H9 (cell line): ENCODE results near the gene ANP32B. TPM values are rescaled to one million over a fixed set of nuclear protein-coding genes. Genes with fewer than 3 reads are reported as not detected.

Experiments used
- DNase-seq: peaks from one replicate; pipeline ENCODE4 v3.0.0-alpha.2; 2017
- H2AFZ ChIP-seq: one replicate; pipeline ENCODE4 v1.6.1; 2013; ENCODE audit warnings: mild to moderate bottlenecking, low read length, control low read depth, moderate library complexity
- H2AK5ac ChIP-seq: 2 replicates; pipeline ENCODE4 v1.6.1; 2013; ENCODE audit warnings: low read length, control low read depth, mixed read lengths; ENCODE audit not compliant: insufficient read length
- H2BK120ac ChIP-seq: one replicate; pipeline ENCODE4 v1.6.1; 2013; ENCODE audit warnings: low read depth, mild to moderate bottlenecking, low read length, control low read depth, inconsistent platforms; ENCODE audit not compliant: poor library complexity, severe bottlenecking
- H2BK12ac ChIP-seq: 2 replicates; pipeline ENCODE4 v1.6.1; 2013; ENCODE audit warnings: low read length, control low read depth, mixed read lengths, low read depth; ENCODE audit not compliant: insufficient read length
- H2BK15ac ChIP-seq: 2 replicates; pipeline ENCODE4 v1.6.1; 2013; ENCODE audit warnings: low read depth, low read length, control low read depth
- H2BK20ac ChIP-seq: one replicate; pipeline ENCODE4 v1.6.1; 2013; ENCODE audit warnings: low read depth, mild to moderate bottlenecking, low read length, control low read depth, inconsistent platforms; ENCODE audit not compliant: poor library complexity, severe bottlenecking
- H2BK5ac ChIP-seq: 2 replicates; pipeline ENCODE4 v1.6.1; 2013; ENCODE audit warnings: low read length, control low read depth, mixed read lengths; ENCODE audit not compliant: insufficient read length
- H3K14ac ChIP-seq: 2 replicates; pipeline ENCODE4 v1.6.1; 2013; ENCODE audit warnings: low read length, control low read depth; ENCODE audit not compliant: insufficient read depth
- H3K18ac ChIP-seq: 2 replicates; pipeline ENCODE4 v1.6.1; 2013; ENCODE audit warnings: low read depth, mild to moderate bottlenecking, mixed read lengths, low read length, control low read depth; ENCODE audit not compliant: insufficient read length
- H3K23ac ChIP-seq: 2 replicates; pipeline ENCODE4 v1.6.1; 2013; ENCODE audit warnings: low read length, control low read depth, mixed read lengths, low read depth; ENCODE audit not compliant: insufficient read length
- H3K23me2 ChIP-seq: 2 replicates; pipeline ENCODE4 v1.6.1; 2013; ENCODE audit warnings: low read depth, mild to moderate bottlenecking, mixed read lengths, low read length, control low read depth; ENCODE audit not compliant: insufficient read length, poor library complexity, severe bottlenecking
- H3K27ac ChIP-seq: 2 replicates; pipeline ENCODE4 v1.5.1; 2013; ENCODE audit warnings: low read length, control low read depth, mixed read lengths, low read depth; ENCODE audit not compliant: insufficient read length
- H3K27me3 ChIP-seq: 2 replicates; pipeline ENCODE4 v1.6.1; 2013; ENCODE audit warnings: low read length, control low read depth, inconsistent platforms; ENCODE audit not compliant: insufficient read depth
- H3K4ac ChIP-seq: 2 replicates; pipeline ENCODE4 v1.6.1; 2013; ENCODE audit warnings: low read depth, mild to moderate bottlenecking, control low read depth, inconsistent platforms, low read length, moderate library complexity
- H3K4me1 ChIP-seq: 2 replicates; pipeline ENCODE4 v1.6.1; 2013; ENCODE audit warnings: low read length, control low read depth, inconsistent platforms; ENCODE audit not compliant: insufficient read depth
- H3K4me2 ChIP-seq: 2 replicates; pipeline ENCODE4 v1.6.1; 2013; ENCODE audit warnings: low read length, control low read depth, mixed read lengths; ENCODE audit not compliant: insufficient read length, insufficient read depth
- H3K56ac ChIP-seq: 2 replicates; pipeline ENCODE4 v1.6.1; 2013; ENCODE audit warnings: low read depth, mild to moderate bottlenecking, mixed read lengths, low read length, control low read depth; ENCODE audit not compliant: insufficient read length
- H3K79me1 ChIP-seq: 2 replicates; pipeline ENCODE4 v1.6.1; 2013; ENCODE audit warnings: low read depth, mild to moderate bottlenecking, moderate library complexity, low read length, control low read depth, inconsistent platforms; ENCODE audit not compliant: insufficient read depth, poor library complexity, severe bottlenecking
- H3K79me2 ChIP-seq: 2 replicates; pipeline ENCODE4 v1.6.1; 2013; ENCODE audit warnings: low read length, control low read depth, inconsistent platforms; ENCODE audit not compliant: insufficient read depth
- H3K9ac ChIP-seq: 2 replicates; pipeline ENCODE4 v1.6.1; 2013; ENCODE audit warnings: low read length, control low read depth, mixed read lengths; ENCODE audit not compliant: insufficient read length; ENCODE audit errors: extremely low read depth
- H3K9me3 ChIP-seq: one replicate; pipeline ENCODE4 v1.6.1; 2013; ENCODE audit warnings: low read depth, low read length, inconsistent platforms; ENCODE audit not compliant: control insufficient read depth
- H3T11ph ChIP-seq: one replicate; pipeline ENCODE4 v1.6.1; 2013; ENCODE audit warnings: mild to moderate bottlenecking, low read length, control low read depth, inconsistent platforms
- H4K20me1 ChIP-seq: one replicate; pipeline ENCODE4 v1.6.1; 2013; ENCODE audit not compliant: control insufficient read depth, insufficient read length, insufficient read depth
- H4K5ac ChIP-seq: 2 replicates; pipeline ENCODE4 v1.6.1; 2013; ENCODE audit warnings: low read depth, mild to moderate bottlenecking, mixed read lengths, low read length, control low read depth; ENCODE audit not compliant: insufficient read length
- H4K8ac ChIP-seq: replicated peaks from 2 replicates; pipeline ENCODE4 v1.6.1; 2013; ENCODE audit warnings: low read length, control low read depth, mixed read lengths, low read depth; ENCODE audit not compliant: insufficient read length
- H4K91ac ChIP-seq: 2 replicates; pipeline ENCODE4 v1.6.1; 2013; ENCODE audit warnings: low read depth, mild to moderate bottlenecking, moderate library complexity, mixed read lengths, low read length, control low read depth; ENCODE audit not compliant: insufficient read length
- H3K27ac Mint-ChIP-seq, 3 experiments: 2 replicates in 2 of 3; 3 replicates in 1 of 3; pipeline ENCODE4 v1.8.0; 2020 to 2021; ENCODE audit warnings: mixed read lengths in 3 of 3, mild to moderate bottlenecking in 1 of 3, moderate library complexity in 1 of 3
- H3K27me3 Mint-ChIP-seq: 2 replicates; pipeline ENCODE4 v1.8.0; 2021; ENCODE audit warnings: low read depth, mild to moderate bottlenecking, moderate library complexity, mixed read lengths
- H3K36me3 Mint-ChIP-seq, 3 experiments: 2 replicates in 2 of 3; 3 replicates in 1 of 3; pipeline ENCODE4 v1.8.0; 2020 to 2021; ENCODE audit warnings: low read depth in 3 of 3, mixed read lengths in 3 of 3; ENCODE audit not compliant: insufficient read depth in 1 of 3
- H3K4me1 Mint-ChIP-seq, 2 experiments: 2 replicates each; pipeline ENCODE4 v1.8.0; 2020; ENCODE audit warnings: mixed read lengths in 2 of 2
- H3K4me3 Mint-ChIP-seq, 2 experiments: 2 replicates in 1 of 2; 3 replicates in 1 of 2; pipeline ENCODE4 v1.8.0; 2020 to 2021; ENCODE audit warnings: mild to moderate bottlenecking in 2 of 2, mixed read lengths in 2 of 2, moderate library complexity in 1 of 2
- H3K9me3 Mint-ChIP-seq, 2 experiments: 2 replicates in 1 of 2; 3 replicates in 1 of 2; pipeline ENCODE4 v1.8.0; 2020; ENCODE audit warnings: mild to moderate bottlenecking in 2 of 2, mixed read lengths in 2 of 2, moderate library complexity in 1 of 2
- WGBS: extraction: QIAGEN DNeasy Blood & Tissue Kit; methylation state at CpG from one replicate; pipeline ENCODE4 v1.1.7; 2013; ENCODE audit warnings: missing lambda C conversion rate, low lambda C conversion rate, mixed read lengths; ENCODE audit not compliant: insufficient read length; ENCODE audit errors: extremely low coverage; 5-methylcytosine and 5-hydroxymethylcytosine counted together
- total RNA-seq: library from RNA; stranded (reverse); gene quantifications from 2 replicates; pipeline ENCODE4 v1.2.1, GENCODE V29; 2021
- TF ChIP-seq, protein P1 (sequence below): fragments of 200-600 bp; sonication (generic); conservative IDR thresholded peaks from 3 replicates; pipeline ENCODE4 v1.8.0; 2021; ENCODE audit warnings: antibody characterized with exemption, mild to moderate bottlenecking

ANP32B gene
- total RNA-seq, 1 experiment from 2014 or later: 91.6 TPM

DNA sequence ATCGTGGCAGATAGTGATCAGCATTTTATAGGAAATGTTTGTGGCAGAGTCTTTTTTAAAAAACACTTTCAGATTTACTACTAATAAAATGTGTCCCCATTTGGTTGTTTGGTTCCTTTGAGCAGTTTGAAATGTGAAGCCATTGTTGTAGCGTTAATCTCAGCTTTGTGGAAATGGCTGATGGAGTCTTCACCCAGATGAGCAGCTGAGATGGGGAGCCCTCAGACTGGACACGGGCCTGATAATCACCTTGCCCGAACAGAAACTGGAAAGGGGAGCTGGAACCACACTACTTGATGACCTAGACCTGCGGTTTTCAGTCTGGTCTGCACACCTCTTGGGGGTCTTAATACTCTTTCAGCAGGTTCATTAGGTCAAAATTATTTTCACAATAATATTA lies 20.6 kb upstream of the ANP32B start:
- H3K56ac ChIP-seq: no peak overlapping the region
- Mint-ChIP-seq H3K27me3 (peaks cover 78% of the 10 kb centered on the region), H3K27ac (no peak overlapping the region), H3K4me1 (peaks cover 0 to 5% of the 10 kb centered on the region in 2 experiments; a peak in 2 of 4 replicates), H3K4me3 (no peak overlapping the region), H3K9me3 (no peaks in the 10 kb centered on the region), H3K36me3 (no peaks in the 10 kb centered on the region)
- no peak overlapping the region for H3K27ac ChIP-seq
- H4K5ac ChIP-seq: no peak overlapping the region
- no peaks in the 10 kb centered on the region for H3K79me1 ChIP-seq
- H3K23ac ChIP-seq: no peak overlapping the region
- H2AFZ ChIP-seq: no peak overlapping the region
- H2BK20ac ChIP-seq: no peak overlapping the region
- no peak overlapping the region for H2BK120ac ChIP-seq
- no CpG with 5 or more reads among the region's 5 CpGs for WGBS
- no peak overlapping the region for H3T11ph ChIP-seq
- H2BK5ac ChIP-seq: no peak overlapping the region
- no peak overlapping the region for H3K4ac ChIP-seq
- H3K23me2 ChIP-seq: no peaks in the 10 kb centered on the region
- no peak overlapping the region for H3K4me2 ChIP-seq
- TF ChIP-seq, protein P1, sequence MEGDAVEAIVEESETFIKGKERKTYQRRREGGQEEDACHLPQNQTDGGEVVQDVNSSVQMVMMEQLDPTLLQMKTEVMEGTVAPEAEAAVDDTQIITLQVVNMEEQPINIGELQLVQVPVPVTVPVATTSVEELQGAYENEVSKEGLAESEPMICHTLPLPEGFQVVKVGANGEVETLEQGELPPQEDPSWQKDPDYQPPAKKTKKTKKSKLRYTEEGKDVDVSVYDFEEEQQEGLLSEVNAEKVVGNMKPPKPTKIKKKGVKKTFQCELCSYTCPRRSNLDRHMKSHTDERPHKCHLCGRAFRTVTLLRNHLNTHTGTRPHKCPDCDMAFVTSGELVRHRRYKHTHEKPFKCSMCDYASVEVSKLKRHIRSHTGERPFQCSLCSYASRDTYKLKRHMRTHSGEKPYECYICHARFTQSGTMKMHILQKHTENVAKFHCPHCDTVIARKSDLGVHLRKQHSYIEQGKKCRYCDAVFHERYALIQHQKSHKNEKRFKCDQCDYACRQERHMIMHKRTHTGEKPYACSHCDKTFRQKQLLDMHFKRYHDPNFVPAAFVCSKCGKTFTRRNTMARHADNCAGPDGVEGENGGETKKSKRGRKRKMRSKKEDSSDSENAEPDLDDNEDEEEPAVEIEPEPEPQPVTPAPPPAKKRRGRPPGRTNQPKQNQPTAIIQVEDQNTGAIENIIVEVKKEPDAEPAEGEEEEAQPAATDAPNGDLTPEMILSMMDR: no peak
- no peak overlapping the region for H3K18ac ChIP-seq
- no peak overlapping the region for H2AK5ac ChIP-seq
- no peaks in the 10 kb centered on the region for H4K20me1 ChIP-seq
- DNase-seq: no peak
- H4K91ac ChIP-seq: no peak overlapping the region
- peaks cover 2% of the 10 kb centered on the region; the same call in 1 of the 2 replicates for H3K27me3 ChIP-seq
- H2BK12ac ChIP-seq: no peak overlapping the region
- H2BK15ac ChIP-seq: no peak overlapping the region
- H3K4me1 ChIP-seq: no peaks in the 10 kb centered on the region
- no peaks in the 10 kb centered on the region for H3K79me2 ChIP-seq
- no peaks in the 10 kb centered on the region for H3K9me3 ChIP-seq
- no peak overlapping the region for H3K14ac ChIP-seq
- no peak overlapping the region for H4K8ac ChIP-seq
- H3K9ac ChIP-seq: no peak overlapping the region
